Liver (tissue), 9 donors: ENCODE measurements around the gene FTCD. TPM values are rescaled to one million over a fixed set of nuclear protein-coding genes. Genes with fewer than 3 reads are reported as not detected.
A peak's percentile ranks its signal among the peaks of the same experiment; 100 is the strongest.

Experiments used
- DNase-seq: peaks from one replicate; pipeline ENCODE4 v3.0.0-alpha.2; 2017; ENCODE audit warnings: low spot score
- H3K27ac ChIP-seq, 2 donors: one replicate each; pipeline ENCODE4 v1.7.0; 2013; ENCODE audit warnings: inconsistent platforms in 2 of 2, low read length in 2 of 2, control low read depth in 1 of 2, low read depth in 1 of 2, mild to moderate bottlenecking in 1 of 2
- H3K27me3 ChIP-seq, 4 donors: one replicate each; pipeline versions ENCODE4 v1.6.1 to v1.7.0; 2013; ENCODE audit warnings: low read length in 3 of 4, inconsistent platforms in 1 of 4, mild to moderate bottlenecking in 1 of 4, moderate library complexity in 1 of 4; ENCODE audit not compliant: control insufficient read depth in 4 of 4, insufficient read depth in 4 of 4
- H3K36me3 ChIP-seq, 4 donors: one replicate each; pipeline versions ENCODE4 v1.6.1 to v1.7.0; 2013; ENCODE audit warnings: low read length in 3 of 4, mild to moderate bottlenecking in 3 of 4, low read depth in 1 of 4, moderate library complexity in 1 of 4; ENCODE audit not compliant: control insufficient read depth in 4 of 4, insufficient read depth in 3 of 4
- H3K4me1 ChIP-seq, 4 donors: one replicate each; pipeline versions ENCODE4 v1.6.1 to v1.7.0; 2013; ENCODE audit warnings: low read length in 3 of 4, mild to moderate bottlenecking in 3 of 4, moderate library complexity in 1 of 4; ENCODE audit not compliant: control insufficient read depth in 4 of 4, insufficient read depth in 4 of 4
- H3K4me3 ChIP-seq, 3 donors: one replicate each; pipeline versions ENCODE4 v1.6.1 to v1.7.0; 2013; ENCODE audit warnings: low read length in 3 of 3, control low read depth in 1 of 3, low read depth in 1 of 3, mild to moderate bottlenecking in 1 of 3
- H3K9ac ChIP-seq, 2 donors: one replicate each; pipeline ENCODE4 v1.7.0; 2013; ENCODE audit warnings: low read length in 2 of 2, mild to moderate bottlenecking in 2 of 2, moderate library complexity in 2 of 2, control low read depth in 1 of 2, low read depth in 1 of 2
- H3K9me3 ChIP-seq, 4 donors: one replicate each; pipeline versions ENCODE4 v1.6.1 to v1.7.0; 2013; ENCODE audit warnings: low read length in 3 of 4; ENCODE audit not compliant: control insufficient read depth in 4 of 4
- ATF3 ChIP-seq: IDR thresholded peaks from 2 replicates; pipeline ENCODE4 v1.6.1; 2016; ENCODE audit warnings: antibody characterized with exemption
- EGR1 ChIP-seq, 2 donors: IDR thresholded peaks; 2 replicates each; pipeline ENCODE4 v1.6.1; 2016 to 2018; ENCODE audit warnings: antibody characterized with exemption in 2 of 2, low read depth in 2 of 2
- FOXA1 ChIP-seq: IDR thresholded peaks from 2 replicates; pipeline ENCODE4 v1.6.1; 2016; ENCODE audit warnings: antibody characterized with exemption
- FOXA2 ChIP-seq: IDR thresholded peaks from 2 replicates; pipeline ENCODE4 v1.6.1; 2016; ENCODE audit warnings: antibody characterized with exemption
- GABPA ChIP-seq, 2 donors: IDR thresholded peaks in 1 of 2; conservative IDR thresholded peaks in 1 of 2; 2 replicates each; pipeline ENCODE4 v1.6.1; 2016; ENCODE audit warnings: antibody characterized with exemption in 2 of 2, mild to moderate bottlenecking in 1 of 2, moderate library complexity in 1 of 2
- HNF4A ChIP-seq, 2 donors: conservative IDR thresholded peaks; 2 replicates each; pipeline ENCODE4 v1.6.1; 2016; ENCODE audit warnings: antibody characterized with exemption in 2 of 2, mild to moderate bottlenecking in 2 of 2
- HNF4G ChIP-seq: IDR thresholded peaks from 2 replicates; pipeline ENCODE4 v1.6.1; 2016; ENCODE audit warnings: antibody characterized with exemption
- JUND ChIP-seq, 2 donors: IDR thresholded peaks; 2 replicates each; pipeline ENCODE4 v1.6.1; 2016; ENCODE audit warnings: antibody characterized with exemption in 2 of 2
- NR2F2 ChIP-seq: IDR thresholded peaks from 2 replicates; pipeline ENCODE4 v1.6.1; 2016; ENCODE audit warnings: antibody characterized with exemption
- RAD21 ChIP-seq, 2 donors: IDR thresholded peaks; 2 replicates each; pipeline ENCODE4 v1.6.1; 2016; ENCODE audit warnings: antibody characterized with exemption in 2 of 2, mild to moderate bottlenecking in 2 of 2
- RXRA ChIP-seq, 2 donors: IDR thresholded peaks; 2 replicates each; pipeline ENCODE4 v1.6.1; 2017 to 2018; ENCODE audit warnings: antibody characterized with exemption in 2 of 2, mild to moderate bottlenecking in 1 of 2
- SP1 ChIP-seq: IDR thresholded peaks from 2 replicates; pipeline ENCODE4 v1.6.1; 2018; ENCODE audit warnings: antibody characterized with exemption, mild to moderate bottlenecking
- TAF1 ChIP-seq: conservative IDR thresholded peaks from 2 replicates; pipeline ENCODE4 v1.6.1; 2016; ENCODE audit warnings: antibody characterized with exemption, mild to moderate bottlenecking
- YY1 ChIP-seq: IDR thresholded peaks from 2 replicates; pipeline ENCODE4 v1.6.1; 2016; ENCODE audit warnings: antibody characterized with exemption, mild to moderate bottlenecking
- WGBS: extraction: QIAGEN DNeasy Blood & Tissue Kit; methylation state at CpG from one replicate; pipeline ENCODE4 v1.1.7; 2013; 5-methylcytosine and 5-hydroxymethylcytosine counted together
- polyA plus RNA-seq, 2 donors: library from polyadenylated mRNA; stranded (reverse) in 1 of 2; unstranded in 1 of 2; fragments of 200-250 nt in 1 of 2; fragments of >200 nt in 1 of 2; fragmentation: Nextera tagmentation in 1 of 2; extraction: Ambion mirVana in 1 of 2; gene quantifications; one replicate each; pipeline versions ENCODE4 v1.2.1 to v1.2.3, GENCODE V29; 2013 to 2015
- total RNA-seq, 2 donors: library from RNA; depleted of rRNA; stranded (reverse); fragments of >200 nt; gene quantifications; one replicate each; pipeline ENCODE4 v1.2.3, GENCODE V29; 2014
- TF ChIP-seq, protein P1 (sequence below): IDR thresholded peaks from 2 replicates; pipeline ENCODE4 v1.6.1; 2016; ENCODE audit warnings: antibody characterized with exemption
- TF ChIP-seq, protein P2 (sequence below): IDR thresholded peaks from 2 replicates; pipeline ENCODE4 v1.6.1; 2016; ENCODE audit warnings: antibody characterized with exemption
- TF ChIP-seq, protein P3 (sequence below): fragments of 150-350 bp; IDR thresholded peaks from 2 replicates; pipeline ENCODE4 v1.5.1; 2017; ENCODE audit warnings: improper control_type of control experiment, low read depth, low read length; ENCODE audit not compliant: missing input control
- donor health status: healthy.
- donor health status: healthy.
- donor health status: healthy.
- donor health status: healthy.
- donor health status: healthy.

FTCD gene
- total and polyA plus RNA-seq, 4 donors: 130 to 182 (median 173) TPM

DNA sequence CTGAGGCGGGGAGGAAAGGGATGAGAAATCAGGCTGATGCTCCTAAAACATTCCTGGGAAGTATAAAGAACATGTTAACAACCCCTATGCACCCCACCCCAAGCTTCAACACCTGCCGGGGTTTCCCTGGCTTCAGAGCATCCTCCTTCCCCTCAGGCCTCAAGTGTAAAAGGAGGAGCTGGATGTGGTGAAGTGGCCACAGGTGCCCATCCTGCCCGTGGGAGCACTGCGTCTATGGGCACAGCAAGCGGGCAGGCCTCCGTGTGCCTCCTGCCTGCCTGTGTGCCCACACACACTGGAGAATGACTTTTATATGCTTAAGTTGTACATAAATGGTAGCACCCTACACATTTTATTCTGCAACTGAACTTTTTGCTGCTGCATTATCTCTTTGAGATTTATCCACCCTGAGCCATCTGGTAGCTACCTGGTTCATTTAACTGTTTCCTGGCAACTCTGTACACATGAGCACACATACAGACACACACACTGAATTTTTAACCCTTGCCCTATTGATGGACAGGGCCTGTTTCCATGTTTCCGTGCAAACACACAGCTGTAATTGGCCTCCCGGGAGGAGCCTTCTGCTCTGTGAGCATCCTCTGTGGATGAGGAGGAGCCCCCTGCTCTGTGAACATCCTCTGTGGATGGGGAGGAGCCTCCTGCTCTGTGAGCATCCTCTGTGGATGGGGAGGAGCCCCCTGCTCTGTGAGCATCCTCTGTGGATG is 13.4 kb upstream of the FTCD start:
- TF ChIP-seq FOXA1 (no peak), RAD21 (IDR thresholded peaks at IDR 0.05) (no peak), HNF4G (no peak), RXRA (IDR thresholded peaks at IDR 0.05) (no peak), GABPA (IDR thresholded peaks at IDR 0.05 in 1 of 2, conservative IDR thresholded peaks at IDR 0.05 in 1 of 2) (no peak)
- TF ChIP-seq, protein P1, sequence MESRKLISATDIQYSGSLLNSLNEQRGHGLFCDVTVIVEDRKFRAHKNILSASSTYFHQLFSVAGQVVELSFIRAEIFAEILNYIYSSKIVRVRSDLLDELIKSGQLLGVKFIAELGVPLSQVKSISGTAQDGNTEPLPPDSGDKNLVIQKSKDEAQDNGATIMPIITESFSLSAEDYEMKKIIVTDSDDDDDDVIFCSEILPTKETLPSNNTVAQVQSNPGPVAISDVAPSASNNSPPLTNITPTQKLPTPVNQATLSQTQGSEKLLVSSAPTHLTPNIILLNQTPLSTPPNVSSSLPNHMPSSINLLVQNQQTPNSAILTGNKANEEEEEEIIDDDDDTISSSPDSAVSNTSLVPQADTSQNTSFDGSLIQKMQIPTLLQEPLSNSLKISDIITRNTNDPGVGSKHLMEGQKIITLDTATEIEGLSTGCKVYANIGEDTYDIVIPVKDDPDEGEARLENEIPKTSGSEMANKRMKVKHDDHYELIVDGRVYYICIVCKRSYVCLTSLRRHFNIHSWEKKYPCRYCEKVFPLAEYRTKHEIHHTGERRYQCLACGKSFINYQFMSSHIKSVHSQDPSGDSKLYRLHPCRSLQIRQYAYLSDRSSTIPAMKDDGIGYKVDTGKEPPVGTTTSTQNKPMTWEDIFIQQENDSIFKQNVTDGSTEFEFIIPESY: no peak
- TF ChIP-seq, protein P2, sequence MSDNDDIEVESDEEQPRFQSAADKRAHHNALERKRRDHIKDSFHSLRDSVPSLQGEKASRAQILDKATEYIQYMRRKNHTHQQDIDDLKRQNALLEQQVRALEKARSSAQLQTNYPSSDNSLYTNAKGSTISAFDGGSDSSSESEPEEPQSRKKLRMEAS: no peak
- H3K9ac ChIP-seq: no peak overlapping the region
- no peaks in the 10 kb centered on the region for H3K9me3 ChIP-seq
- H3K27ac ChIP-seq: no peak overlapping the region
- H3K36me3 ChIP-seq: no peaks in the 10 kb centered on the region
- H3K4me1 ChIP-seq: no peaks in the 10 kb centered on the region
- no peak overlapping the region for H3K4me3 ChIP-seq
- H3K27me3 ChIP-seq: no peaks in the 10 kb centered on the region
- DNase-seq: no peak
- WGBS: 71% methylated on average over 8 of the region's 8 CpGs

DNA sequence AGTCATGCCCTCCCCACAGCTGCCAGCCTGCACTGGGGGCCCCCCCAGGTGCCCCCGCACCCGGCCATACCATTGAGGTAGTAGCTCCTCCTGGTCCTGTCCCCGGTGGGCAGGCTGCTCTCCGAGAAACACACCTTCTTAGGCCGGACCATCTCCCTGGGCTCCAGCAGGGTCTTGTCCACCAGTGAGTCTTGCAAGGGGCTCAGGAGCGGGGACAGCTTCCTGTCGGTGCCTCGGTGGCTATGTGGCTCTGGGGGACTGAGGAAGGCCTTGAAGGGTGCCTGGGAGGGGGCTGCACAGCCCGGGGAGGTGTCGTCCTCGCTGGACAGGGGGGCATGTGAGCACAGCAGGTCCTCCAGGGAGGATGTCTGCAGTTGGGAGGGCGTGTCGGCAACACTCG is 12.9 kb upstream of the FTCD start:
- Histone ChIP-seq H3K27me3 (no peaks in the 10 kb centered on the region), H3K4me3 (no peak overlapping the region), H3K9me3 (no peaks in the 10 kb centered on the region), H3K4me1 (no peaks in the 10 kb centered on the region), H3K36me3 (no peaks in the 10 kb centered on the region), H3K27ac (no peak overlapping the region), H3K9ac (no peak overlapping the region)
- WGBS: 92% methylated on average over 14 of the region's 14 CpGs
- TF ChIP-seq, protein P2: no peak
- TF ChIP-seq RAD21 (IDR thresholded peaks at IDR 0.05): no peak
- no peak for TF ChIP-seq YY1
- TF ChIP-seq FOXA2: no peak
- TF ChIP-seq TAF1: no peak
- TF ChIP-seq EGR1 (IDR thresholded peaks at IDR 0.05; ENCODE audit: low read depth in 2 of 2): no peak
- TF ChIP-seq SP1: no peak
- TF ChIP-seq RXRA (IDR thresholded peaks at IDR 0.05): no peak
- no peak for TF ChIP-seq GABPA (IDR thresholded peaks at IDR 0.05 in 1 of 2, conservative IDR thresholded peaks at IDR 0.05 in 1 of 2)
- no peak for TF ChIP-seq JUND (IDR thresholded peaks at IDR 0.05)
- TF ChIP-seq, protein P1: no peak
- TF ChIP-seq, protein P3, sequence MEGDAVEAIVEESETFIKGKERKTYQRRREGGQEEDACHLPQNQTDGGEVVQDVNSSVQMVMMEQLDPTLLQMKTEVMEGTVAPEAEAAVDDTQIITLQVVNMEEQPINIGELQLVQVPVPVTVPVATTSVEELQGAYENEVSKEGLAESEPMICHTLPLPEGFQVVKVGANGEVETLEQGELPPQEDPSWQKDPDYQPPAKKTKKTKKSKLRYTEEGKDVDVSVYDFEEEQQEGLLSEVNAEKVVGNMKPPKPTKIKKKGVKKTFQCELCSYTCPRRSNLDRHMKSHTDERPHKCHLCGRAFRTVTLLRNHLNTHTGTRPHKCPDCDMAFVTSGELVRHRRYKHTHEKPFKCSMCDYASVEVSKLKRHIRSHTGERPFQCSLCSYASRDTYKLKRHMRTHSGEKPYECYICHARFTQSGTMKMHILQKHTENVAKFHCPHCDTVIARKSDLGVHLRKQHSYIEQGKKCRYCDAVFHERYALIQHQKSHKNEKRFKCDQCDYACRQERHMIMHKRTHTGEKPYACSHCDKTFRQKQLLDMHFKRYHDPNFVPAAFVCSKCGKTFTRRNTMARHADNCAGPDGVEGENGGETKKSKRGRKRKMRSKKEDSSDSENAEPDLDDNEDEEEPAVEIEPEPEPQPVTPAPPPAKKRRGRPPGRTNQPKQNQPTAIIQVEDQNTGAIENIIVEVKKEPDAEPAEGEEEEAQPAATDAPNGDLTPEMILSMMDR: no peak
- TF ChIP-seq NR2F2: no peak
- no peak for TF ChIP-seq HNF4A (conservative IDR thresholded peaks at IDR 0.05)
- no peak for TF ChIP-seq ATF3
- TF ChIP-seq FOXA1: no peak
- DNase-seq: peak; percentile 27
